Liver (tissue), 9 donors: ENCODE data around the gene ZNF846. TPM values are rescaled to one million over a fixed set of nuclear protein-coding genes. Genes with fewer than 3 reads are reported as not detected.
A peak's percentile ranks its signal among the peaks of the same experiment; 100 is the strongest.
"Not testable (repeated sequence)": the region's sequence is repeated elsewhere in the genome, so short reads cannot be mapped to it uniquely, and the experiment has no call there.

Experiments
- DNase-seq: peaks from one replicate; pipeline ENCODE4 v3.0.0-alpha.2; 2017; ENCODE audit warnings: low spot score
- H3K27ac ChIP-seq, 2 donors: one replicate each; pipeline ENCODE4 v1.7.0; 2013; ENCODE audit warnings: inconsistent platforms in 2 of 2, low read length in 2 of 2, control low read depth in 1 of 2, low read depth in 1 of 2, mild to moderate bottlenecking in 1 of 2
- H3K27me3 ChIP-seq, 4 donors: one replicate each; pipeline versions ENCODE4 v1.6.1 to v1.7.0; 2013; ENCODE audit warnings: low read length in 3 of 4, inconsistent platforms in 1 of 4, mild to moderate bottlenecking in 1 of 4, moderate library complexity in 1 of 4; ENCODE audit not compliant: control insufficient read depth in 4 of 4, insufficient read depth in 4 of 4
- H3K36me3 ChIP-seq, 4 donors: one replicate each; pipeline versions ENCODE4 v1.6.1 to v1.7.0; 2013; ENCODE audit warnings: low read length in 3 of 4, mild to moderate bottlenecking in 3 of 4, low read depth in 1 of 4, moderate library complexity in 1 of 4; ENCODE audit not compliant: control insufficient read depth in 4 of 4, insufficient read depth in 3 of 4
- H3K4me1 ChIP-seq, 4 donors: one replicate each; pipeline versions ENCODE4 v1.6.1 to v1.7.0; 2013; ENCODE audit warnings: low read length in 3 of 4, mild to moderate bottlenecking in 3 of 4, moderate library complexity in 1 of 4; ENCODE audit not compliant: control insufficient read depth in 4 of 4, insufficient read depth in 4 of 4
- H3K4me3 ChIP-seq, 3 donors: one replicate each; pipeline versions ENCODE4 v1.6.1 to v1.7.0; 2013; ENCODE audit warnings: low read length in 3 of 3, control low read depth in 1 of 3, low read depth in 1 of 3, mild to moderate bottlenecking in 1 of 3
- H3K9ac ChIP-seq, 2 donors: one replicate each; pipeline ENCODE4 v1.7.0; 2013; ENCODE audit warnings: low read length in 2 of 2, mild to moderate bottlenecking in 2 of 2, moderate library complexity in 2 of 2, control low read depth in 1 of 2, low read depth in 1 of 2
- H3K9me3 ChIP-seq, 4 donors: one replicate each; pipeline versions ENCODE4 v1.6.1 to v1.7.0; 2013; ENCODE audit warnings: low read length in 3 of 4; ENCODE audit not compliant: control insufficient read depth in 4 of 4
- CTCF ChIP-seq: fragments of 150-350 bp; IDR thresholded peaks from 2 replicates; pipeline ENCODE4 v1.5.1; 2017; ENCODE audit warnings: improper control_type of control experiment, low read depth, low read length; ENCODE audit not compliant: missing input control
- EGR1 ChIP-seq, 2 donors: IDR thresholded peaks; 2 replicates each; pipeline ENCODE4 v1.6.1; 2016 to 2018; ENCODE audit warnings: antibody characterized with exemption in 2 of 2, low read depth in 2 of 2
- FOXA1 ChIP-seq: IDR thresholded peaks from 2 replicates; pipeline ENCODE4 v1.6.1; 2016; ENCODE audit warnings: antibody characterized with exemption
- FOXA2 ChIP-seq: IDR thresholded peaks from 2 replicates; pipeline ENCODE4 v1.6.1; 2016; ENCODE audit warnings: antibody characterized with exemption
- HNF4A ChIP-seq, 2 donors: conservative IDR thresholded peaks; 2 replicates each; pipeline ENCODE4 v1.6.1; 2016; ENCODE audit warnings: antibody characterized with exemption in 2 of 2, mild to moderate bottlenecking in 2 of 2
- JUND ChIP-seq, 2 donors: IDR thresholded peaks; 2 replicates each; pipeline ENCODE4 v1.6.1; 2016; ENCODE audit warnings: antibody characterized with exemption in 2 of 2
- WGBS: extraction: QIAGEN DNeasy Blood & Tissue Kit; methylation state at CpG from one replicate; pipeline ENCODE4 v1.1.7; 2013; 5-methylcytosine and 5-hydroxymethylcytosine counted together
- polyA plus RNA-seq, 2 donors: library from polyadenylated mRNA; stranded (reverse) in 1 of 2; unstranded in 1 of 2; fragments of 200-250 nt in 1 of 2; fragments of >200 nt in 1 of 2; fragmentation: Nextera tagmentation in 1 of 2; extraction: Ambion mirVana in 1 of 2; gene quantifications; one replicate each; pipeline versions ENCODE4 v1.2.1 to v1.2.3, GENCODE V29; 2013 to 2015
- total RNA-seq, 2 donors: library from RNA; depleted of rRNA; stranded (reverse); fragments of >200 nt; gene quantifications; one replicate each; pipeline ENCODE4 v1.2.3, GENCODE V29; 2014
- TF ChIP-seq, protein P1 (sequence below): IDR thresholded peaks from 2 replicates; pipeline ENCODE4 v1.6.1; 2016; ENCODE audit warnings: antibody characterized with exemption, mild to moderate bottlenecking
- TF ChIP-seq, protein P2 (sequence below): IDR thresholded peaks from 2 replicates; pipeline ENCODE4 v1.6.1; 2016; ENCODE audit warnings: antibody characterized with exemption
- donor health status: healthy.
- donor health status: healthy.
- donor health status: healthy.
- donor health status: healthy.
- donor health status: healthy.

The ZNF846 gene
- total and polyA plus RNA-seq, 4 donors, result 1.6 to 9.4 (median 6.6) TPM

- Histone ChIP-seq H3K27ac (no peak overlapping the region), H3K4me3 (no peak overlapping the region), H3K36me3 (no peaks in the 10 kb centered on the region), H3K9ac (no peak overlapping the region), H3K27me3 (no peaks in the 10 kb centered on the region), H3K9me3 (no peaks in the 10 kb centered on the region), H3K4me1 (peaks cover 4 to 17% (median 10%) of the 10 kb centered on the region in 4 donors)
- TF ChIP-seq, protein P1, sequence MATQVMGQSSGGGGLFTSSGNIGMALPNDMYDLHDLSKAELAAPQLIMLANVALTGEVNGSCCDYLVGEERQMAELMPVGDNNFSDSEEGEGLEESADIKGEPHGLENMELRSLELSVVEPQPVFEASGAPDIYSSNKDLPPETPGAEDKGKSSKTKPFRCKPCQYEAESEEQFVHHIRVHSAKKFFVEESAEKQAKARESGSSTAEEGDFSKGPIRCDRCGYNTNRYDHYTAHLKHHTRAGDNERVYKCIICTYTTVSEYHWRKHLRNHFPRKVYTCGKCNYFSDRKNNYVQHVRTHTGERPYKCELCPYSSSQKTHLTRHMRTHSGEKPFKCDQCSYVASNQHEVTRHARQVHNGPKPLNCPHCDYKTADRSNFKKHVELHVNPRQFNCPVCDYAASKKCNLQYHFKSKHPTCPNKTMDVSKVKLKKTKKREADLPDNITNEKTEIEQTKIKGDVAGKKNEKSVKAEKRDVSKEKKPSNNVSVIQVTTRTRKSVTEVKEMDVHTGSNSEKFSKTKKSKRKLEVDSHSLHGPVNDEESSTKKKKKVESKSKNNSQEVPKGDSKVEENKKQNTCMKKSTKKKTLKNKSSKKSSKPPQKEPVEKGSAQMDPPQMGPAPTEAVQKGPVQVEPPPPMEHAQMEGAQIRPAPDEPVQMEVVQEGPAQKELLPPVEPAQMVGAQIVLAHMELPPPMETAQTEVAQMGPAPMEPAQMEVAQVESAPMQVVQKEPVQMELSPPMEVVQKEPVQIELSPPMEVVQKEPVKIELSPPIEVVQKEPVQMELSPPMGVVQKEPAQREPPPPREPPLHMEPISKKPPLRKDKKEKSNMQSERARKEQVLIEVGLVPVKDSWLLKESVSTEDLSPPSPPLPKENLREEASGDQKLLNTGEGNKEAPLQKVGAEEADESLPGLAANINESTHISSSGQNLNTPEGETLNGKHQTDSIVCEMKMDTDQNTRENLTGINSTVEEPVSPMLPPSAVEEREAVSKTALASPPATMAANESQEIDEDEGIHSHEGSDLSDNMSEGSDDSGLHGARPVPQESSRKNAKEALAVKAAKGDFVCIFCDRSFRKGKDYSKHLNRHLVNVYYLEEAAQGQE, result no peak
- TF ChIP-seq EGR1 (IDR thresholded peaks at IDR 0.05; ENCODE audit: low read depth in 2 of 2) (no peak), HNF4A (conservative IDR thresholded peaks at IDR 0.05) (no peak), CTCF (no peak)
- 82% methylated on average over 11 of the region's 11 CpGs for WGBS
- DNase-seq, result no peak
Measured at GRCh38 chr19:9789066-9789465, 20.5 kb upstream of the ZNF846 start.

DNA sequence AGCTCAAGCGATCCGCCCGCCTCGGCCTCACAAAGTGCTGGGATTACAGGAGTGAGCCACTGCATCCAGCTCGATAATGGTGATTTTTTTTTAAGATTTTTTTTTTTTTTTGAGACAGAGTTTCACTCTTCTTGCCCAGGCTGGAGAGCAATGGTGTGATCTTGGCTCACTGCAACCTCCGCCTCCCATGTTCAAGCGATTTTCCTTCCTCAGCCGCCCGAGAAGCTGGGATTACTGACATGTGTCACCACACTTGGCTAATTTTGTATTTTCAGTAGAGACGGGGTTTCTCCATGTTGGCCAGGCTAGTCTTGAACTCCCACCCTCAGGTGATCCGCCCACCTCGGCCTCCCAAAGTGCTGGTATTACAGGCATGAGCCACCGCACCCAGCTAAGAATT lies 20.1 kb upstream of the ZNF846 start:
- not testable (repeated sequence) for H3K9me3 ChIP-seq, H3K27ac ChIP-seq, H3K4me3 ChIP-seq, H3K27me3 ChIP-seq, H3K36me3 ChIP-seq, DNase-seq, H3K9ac ChIP-seq
- WGBS, result 95% methylated on average over 13 of the region's 13 CpGs
- H3K4me1 ChIP-seq, result peaks cover 4 to 17% (median 10%) of the 10 kb centered on the region in 4 donors

DNA sequence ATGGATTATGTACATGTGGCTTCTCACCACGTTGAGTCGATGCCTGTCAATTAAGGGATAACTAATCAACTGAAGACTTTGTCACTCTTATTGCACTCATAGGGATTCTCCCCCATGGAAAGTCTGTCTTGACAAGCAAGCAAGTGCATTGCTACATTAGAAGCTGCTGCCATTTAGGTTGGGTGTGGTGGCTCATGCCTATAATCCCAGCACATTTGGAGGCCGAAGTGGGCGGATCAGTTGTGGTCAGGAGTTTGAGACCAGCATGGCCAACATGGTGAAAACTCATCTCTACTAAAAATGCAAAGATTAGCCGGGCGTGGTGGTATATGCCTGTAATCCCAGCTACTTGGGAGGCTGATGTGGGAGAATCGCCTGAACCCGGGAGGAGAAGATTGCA lies 18.3 kb upstream of the ZNF846 start:
- TF ChIP-seq HNF4A (conservative IDR thresholded peaks at IDR 0.05), result no peak
- TF ChIP-seq FOXA1, result no peak
- Histone ChIP-seq H3K36me3 (no peaks in the 10 kb centered on the region), H3K27me3 (no peaks in the 10 kb centered on the region), H3K4me3 (no peak overlapping the region), H3K4me1 (peaks cover 4 to 14% (median 10%) of the 10 kb centered on the region in 4 donors), H3K9me3 (no peaks in the 10 kb centered on the region), H3K9ac (no peak overlapping the region), H3K27ac (peak overlapping the region in 1 of 2 donors; percentile 61)
- DNase-seq, result no peak
- 97% methylated on average over 8 of the region's 8 CpGs for WGBS

DNA sequence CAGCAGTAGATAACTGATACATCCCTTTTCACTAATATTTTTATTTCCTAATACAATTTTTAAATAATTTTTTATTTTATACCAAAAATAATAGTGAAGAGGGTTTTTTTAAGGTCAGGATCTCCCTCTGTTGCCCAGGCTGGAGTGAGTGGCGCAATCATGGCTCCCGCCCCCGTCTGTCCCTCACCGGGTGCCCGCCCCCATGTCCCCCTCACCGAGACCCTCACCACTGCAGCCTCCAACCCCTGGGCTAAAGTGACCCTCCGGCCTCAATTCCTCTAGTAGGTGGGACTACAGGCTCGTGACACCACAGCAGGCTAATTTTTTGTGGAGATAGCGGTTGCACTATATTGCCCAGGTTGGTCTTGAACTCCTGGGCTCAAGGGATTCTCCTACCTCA lies 17.8 kb upstream of the ZNF846 start:
- 62% methylated on average over 9 of the region's 9 CpGs for WGBS
- Histone ChIP-seq H3K9me3 (no peaks in the 10 kb centered on the region), H3K9ac (peak overlapping the region in 1 of 2 donors; percentile 7), H3K4me1 (peaks cover 4 to 14% (median 10%) of the 10 kb centered on the region in 4 donors), H3K27ac (peak overlapping the region; percentile 97 to 99), H3K36me3 (no peaks in the 10 kb centered on the region), H3K4me3 (peak overlapping the region in 2 of 3 donors; percentile 63 to 79), H3K27me3 (no peaks in the 10 kb centered on the region)
- DNase-seq, result no peak
- no peak for TF ChIP-seq FOXA2
- TF ChIP-seq FOXA1, result no peak
- TF ChIP-seq JUND (IDR thresholded peaks at IDR 0.05), result no peak
- TF ChIP-seq, protein P2, sequence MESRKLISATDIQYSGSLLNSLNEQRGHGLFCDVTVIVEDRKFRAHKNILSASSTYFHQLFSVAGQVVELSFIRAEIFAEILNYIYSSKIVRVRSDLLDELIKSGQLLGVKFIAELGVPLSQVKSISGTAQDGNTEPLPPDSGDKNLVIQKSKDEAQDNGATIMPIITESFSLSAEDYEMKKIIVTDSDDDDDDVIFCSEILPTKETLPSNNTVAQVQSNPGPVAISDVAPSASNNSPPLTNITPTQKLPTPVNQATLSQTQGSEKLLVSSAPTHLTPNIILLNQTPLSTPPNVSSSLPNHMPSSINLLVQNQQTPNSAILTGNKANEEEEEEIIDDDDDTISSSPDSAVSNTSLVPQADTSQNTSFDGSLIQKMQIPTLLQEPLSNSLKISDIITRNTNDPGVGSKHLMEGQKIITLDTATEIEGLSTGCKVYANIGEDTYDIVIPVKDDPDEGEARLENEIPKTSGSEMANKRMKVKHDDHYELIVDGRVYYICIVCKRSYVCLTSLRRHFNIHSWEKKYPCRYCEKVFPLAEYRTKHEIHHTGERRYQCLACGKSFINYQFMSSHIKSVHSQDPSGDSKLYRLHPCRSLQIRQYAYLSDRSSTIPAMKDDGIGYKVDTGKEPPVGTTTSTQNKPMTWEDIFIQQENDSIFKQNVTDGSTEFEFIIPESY, result no peak
- TF ChIP-seq, protein P1, result no peak
- TF ChIP-seq CTCF, result no peak
